ENCODE results near the gene OR6J1. TPM values are rescaled to one million over a fixed set of nuclear protein-coding genes. Genes with fewer than 3 reads are reported as not detected.

Gene OR6J1
- total RNA-seq, 1 donor from 2014 or later, result not detected

- intact Hi-C loops (cut with DNase I), result no loop called here
Observed at GRCh38 chr14:22613106-22613695, 31.0 kb downstream of the OR6J1 start.

GRCh38 chr14:22610931-22611330, 33.2 kb downstream of the OR6J1 start:
- intact Hi-C loops (cut with DNase I), result no loop called here
- Histone ChIP-seq H3K27me3 (no peaks in the 10 kb centered on the region), H3K4me1 (peaks cover 6 to 15% of the 10 kb centered on the region in 2 donors), H3K9me3 (peaks cover 0 to 3% of the 10 kb centered on the region in 2 donors), H3K36me3 (peaks cover 53 to 64% of the 10 kb centered on the region in 2 donors), H3K27ac (no peak overlapping the region), H3K4me3 (no peak overlapping the region)
- DNase-seq (ENCODE audit: low spot score in 2 of 2), result no peak
- TF ChIP-seq CTCF (IDR thresholded peaks at IDR 0.05), result no peak

More at GRCh38 chr14:22613106-22613695, 31.0 kb downstream of the OR6J1 start:
- peaks cover 32 to 41% of the 10 kb centered on the region in 2 donors for H3K36me3 ChIP-seq
- peaks cover 6 to 15% of the 10 kb centered on the region in 2 donors for H3K4me1 ChIP-seq
- H3K9me3 ChIP-seq, result peaks cover 0 to 3% of the 10 kb centered on the region in 2 donors
- H3K27ac ChIP-seq, result peak overlapping the region; percentile 70 to 82
- peak overlapping the region in 1 of 2 donors; percentile 9 for H3K4me3 ChIP-seq
- H3K27me3 ChIP-seq, result no peaks in the 10 kb centered on the region
- TF ChIP-seq CTCF (IDR thresholded peaks at IDR 0.05), result no peak
- DNase-seq (ENCODE audit: low spot score in 2 of 2), result no peak

- peaks cover 90 to 100% of the 10 kb centered on the region in 2 donors for H3K36me3 ChIP-seq
Observed at GRCh38 chr14:22607291-22607690, 36.9 kb downstream of the OR6J1 start.

GRCh38 chr14:22606380-22606779, 37.8 kb downstream of the OR6J1 start:
- TF ChIP-seq CTCF (IDR thresholded peaks at IDR 0.05), result no peak
- H3K4me1 ChIP-seq, result no peaks in the 10 kb centered on the region
- intact Hi-C loops (cut with DNase I), result no loop called here
- no peaks in the 10 kb centered on the region for H3K9me3 ChIP-seq
- DNase-seq (ENCODE audit: low spot score in 2 of 2), result no peak
- H3K27me3 ChIP-seq, result no peaks in the 10 kb centered on the region
- no peak overlapping the region for H3K27ac ChIP-seq
- no peak overlapping the region for H3K4me3 ChIP-seq
- H3K36me3 ChIP-seq, result peaks cover 97 to 100% of the 10 kb centered on the region in 2 donors

More at GRCh38 chr14:22607291-22607690, 36.9 kb downstream of the OR6J1 start:
- TF ChIP-seq CTCF (IDR thresholded peaks at IDR 0.05), result no peak
- Histone ChIP-seq H3K27ac (no peak overlapping the region), H3K9me3 (no peaks in the 10 kb centered on the region), H3K27me3 (no peaks in the 10 kb centered on the region), H3K4me1 (no peaks in the 10 kb centered on the region), H3K4me3 (no peak overlapping the region)
- DNase-seq (ENCODE audit: low spot score in 2 of 2), result no peak
- intact Hi-C loops (cut with DNase I), result no loop called here

- peaks cover 6 to 11% of the 10 kb centered on the region in 2 donors for H3K4me1 ChIP-seq
- intact Hi-C loops (cut with DNase I), result no loop called here
- DNase-seq (ENCODE audit: low spot score in 2 of 2), result no peak
- H3K36me3 ChIP-seq, result peaks cover 64 to 67% of the 10 kb centered on the region in 2 donors
- no peak for TF ChIP-seq CTCF (IDR thresholded peaks at IDR 0.05)
- H3K9me3 ChIP-seq, result no peaks in the 10 kb centered on the region
- H3K27me3 ChIP-seq, result no peaks in the 10 kb centered on the region
- H3K4me3 ChIP-seq, result no peak overlapping the region
- H3K27ac ChIP-seq, result no peak overlapping the region
Observed at GRCh38 chr14:22602862-22603261, 41.3 kb downstream of the OR6J1 start.

All from ascending aorta (tissue), 2 donors.